Measurements from ENCODE around the gene CDH2. TPM values are rescaled to one million over a fixed set of nuclear protein-coding genes. Genes with fewer than 3 reads are reported as not detected.

The CDH2 gene
- total and polyA plus RNA-seq, 2 experiments from 2014 or later: 14.7 to 36.9 TPM

DNA sequence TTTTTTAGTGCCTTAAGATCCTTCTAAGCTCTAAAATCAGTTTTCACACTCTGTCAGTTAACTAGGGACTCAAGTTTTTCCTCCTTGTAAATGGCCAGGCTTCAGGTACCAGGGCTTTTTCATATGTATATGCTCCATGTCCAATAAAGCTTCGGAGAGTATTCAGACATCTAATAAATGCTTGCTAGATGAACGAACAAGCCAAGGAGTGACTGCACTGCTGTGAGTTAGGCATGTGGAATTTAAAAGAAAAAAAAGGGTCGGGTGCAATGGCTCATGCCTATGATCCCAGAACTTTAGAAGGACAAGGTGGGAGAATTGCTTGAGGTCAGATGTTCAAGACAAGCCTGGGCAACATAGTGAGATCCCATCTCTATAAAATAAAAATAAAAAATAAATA is 81.9 kb downstream of the CDH2 start (continued):
- TF ChIP-seq, protein P1, sequence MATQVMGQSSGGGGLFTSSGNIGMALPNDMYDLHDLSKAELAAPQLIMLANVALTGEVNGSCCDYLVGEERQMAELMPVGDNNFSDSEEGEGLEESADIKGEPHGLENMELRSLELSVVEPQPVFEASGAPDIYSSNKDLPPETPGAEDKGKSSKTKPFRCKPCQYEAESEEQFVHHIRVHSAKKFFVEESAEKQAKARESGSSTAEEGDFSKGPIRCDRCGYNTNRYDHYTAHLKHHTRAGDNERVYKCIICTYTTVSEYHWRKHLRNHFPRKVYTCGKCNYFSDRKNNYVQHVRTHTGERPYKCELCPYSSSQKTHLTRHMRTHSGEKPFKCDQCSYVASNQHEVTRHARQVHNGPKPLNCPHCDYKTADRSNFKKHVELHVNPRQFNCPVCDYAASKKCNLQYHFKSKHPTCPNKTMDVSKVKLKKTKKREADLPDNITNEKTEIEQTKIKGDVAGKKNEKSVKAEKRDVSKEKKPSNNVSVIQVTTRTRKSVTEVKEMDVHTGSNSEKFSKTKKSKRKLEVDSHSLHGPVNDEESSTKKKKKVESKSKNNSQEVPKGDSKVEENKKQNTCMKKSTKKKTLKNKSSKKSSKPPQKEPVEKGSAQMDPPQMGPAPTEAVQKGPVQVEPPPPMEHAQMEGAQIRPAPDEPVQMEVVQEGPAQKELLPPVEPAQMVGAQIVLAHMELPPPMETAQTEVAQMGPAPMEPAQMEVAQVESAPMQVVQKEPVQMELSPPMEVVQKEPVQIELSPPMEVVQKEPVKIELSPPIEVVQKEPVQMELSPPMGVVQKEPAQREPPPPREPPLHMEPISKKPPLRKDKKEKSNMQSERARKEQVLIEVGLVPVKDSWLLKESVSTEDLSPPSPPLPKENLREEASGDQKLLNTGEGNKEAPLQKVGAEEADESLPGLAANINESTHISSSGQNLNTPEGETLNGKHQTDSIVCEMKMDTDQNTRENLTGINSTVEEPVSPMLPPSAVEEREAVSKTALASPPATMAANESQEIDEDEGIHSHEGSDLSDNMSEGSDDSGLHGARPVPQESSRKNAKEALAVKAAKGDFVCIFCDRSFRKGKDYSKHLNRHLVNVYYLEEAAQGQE (IDR thresholded peaks at IDR 0.05; ENCODE audit: unreplicated experiment): no peak
- no peak for TF ChIP-seq ZNF331 (CRISPR knock-in tag; IDR thresholded peaks at IDR 0.05; ENCODE audit: low read depth)

DNA sequence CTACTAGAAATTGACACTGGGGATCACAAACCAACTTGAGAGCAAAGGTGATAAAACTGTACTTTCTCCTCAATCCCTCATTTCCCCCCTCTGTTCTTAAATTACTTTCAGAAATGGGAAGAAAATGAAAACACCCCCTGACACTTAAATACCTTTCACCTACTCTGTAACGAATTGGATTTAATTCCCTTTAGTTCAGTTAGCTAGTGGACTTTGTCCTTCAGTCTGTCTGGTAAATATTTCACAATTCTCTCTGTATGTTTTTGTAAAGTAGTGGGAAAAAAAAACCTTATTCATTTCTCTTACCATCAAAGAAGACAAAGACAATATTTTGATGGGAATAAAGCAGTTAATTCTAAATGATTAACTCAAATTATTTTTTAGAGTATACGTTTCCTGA is 85.7 kb downstream of the CDH2 start:
- DNase-seq (ENCODE audit: low spot score) (no peak), ATAC-seq (no peak)
- Mint-ChIP-seq H3K36me3 (ENCODE audit: low read depth) (no peaks in the 10 kb centered on the region), H3K4me3 (no peak overlapping the region), H3K4me1 (peaks cover 28% of the 10 kb centered on the region), H3K9me3 (no peaks in the 10 kb centered on the region), H3K27me3 (ENCODE audit: insufficient read depth, low read depth, poor library complexity) (peaks cover 27% of the 10 kb centered on the region), H3K27ac (no peak overlapping the region)
- Histone ChIP-seq H3K27ac (ENCODE audit: low read depth) (no peak overlapping the region), H3K36me3 (ENCODE audit: insufficient read depth) (no peaks in the 10 kb centered on the region), H4K20me1 (replicated peaks; ENCODE audit: insufficient read depth) (peaks cover 8% of the 10 kb centered on the region; the same call in 1 of the 2 replicates), H3K79me2 (replicated peaks; ENCODE audit: insufficient read depth) (no peaks in the 10 kb centered on the region), H3K4me3 (no peak overlapping the region), H3F3A (replicated peaks; ENCODE audit: low read depth) (no peaks in the 10 kb centered on the region; the same call in 1 of the 2 replicates), H3K9me2 (ENCODE audit: insufficient read depth) (no peaks in the 10 kb centered on the region), H3K4me2 (no peak overlapping the region), H3K4me1 (ENCODE audit: insufficient read depth) (peaks cover 41% of the 10 kb centered on the region), H2AFZ (no peak overlapping the region), H3K27me3 (ENCODE audit: insufficient read depth) (peaks cover 42% of the 10 kb centered on the region)
- TF ChIP-seq EZH2 (IDR thresholded peaks at IDR 0.05; ENCODE audit: low read depth, unreplicated experiment) (no peak), EZH2phosphoT487 (IDR thresholded peaks at IDR 0.05; ENCODE audit: unreplicated experiment) (no peak), JUNB (IDR thresholded peaks at IDR 0.05; ENCODE audit: unreplicated experiment) (no peak), STAT1 (IDR thresholded peaks at IDR 0.05; ENCODE audit: unreplicated experiment) (no peak), NANOG (IDR thresholded peaks at IDR 0.05; ENCODE audit: borderline replicate concordance) (no peak), ZNF331 (CRISPR knock-in tag; IDR thresholded peaks at IDR 0.05; ENCODE audit: low read depth) (no peak), ZNF114 (CRISPR knock-in tag; IDR thresholded peaks at IDR 0.05) (no peak)
- TF ChIP-seq, protein P2, sequence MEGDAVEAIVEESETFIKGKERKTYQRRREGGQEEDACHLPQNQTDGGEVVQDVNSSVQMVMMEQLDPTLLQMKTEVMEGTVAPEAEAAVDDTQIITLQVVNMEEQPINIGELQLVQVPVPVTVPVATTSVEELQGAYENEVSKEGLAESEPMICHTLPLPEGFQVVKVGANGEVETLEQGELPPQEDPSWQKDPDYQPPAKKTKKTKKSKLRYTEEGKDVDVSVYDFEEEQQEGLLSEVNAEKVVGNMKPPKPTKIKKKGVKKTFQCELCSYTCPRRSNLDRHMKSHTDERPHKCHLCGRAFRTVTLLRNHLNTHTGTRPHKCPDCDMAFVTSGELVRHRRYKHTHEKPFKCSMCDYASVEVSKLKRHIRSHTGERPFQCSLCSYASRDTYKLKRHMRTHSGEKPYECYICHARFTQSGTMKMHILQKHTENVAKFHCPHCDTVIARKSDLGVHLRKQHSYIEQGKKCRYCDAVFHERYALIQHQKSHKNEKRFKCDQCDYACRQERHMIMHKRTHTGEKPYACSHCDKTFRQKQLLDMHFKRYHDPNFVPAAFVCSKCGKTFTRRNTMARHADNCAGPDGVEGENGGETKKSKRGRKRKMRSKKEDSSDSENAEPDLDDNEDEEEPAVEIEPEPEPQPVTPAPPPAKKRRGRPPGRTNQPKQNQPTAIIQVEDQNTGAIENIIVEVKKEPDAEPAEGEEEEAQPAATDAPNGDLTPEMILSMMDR (conservative IDR thresholded peaks at IDR 0.05; ENCODE audit: low read depth in 2 of 2): no peak
- TF ChIP-seq, protein P3, sequence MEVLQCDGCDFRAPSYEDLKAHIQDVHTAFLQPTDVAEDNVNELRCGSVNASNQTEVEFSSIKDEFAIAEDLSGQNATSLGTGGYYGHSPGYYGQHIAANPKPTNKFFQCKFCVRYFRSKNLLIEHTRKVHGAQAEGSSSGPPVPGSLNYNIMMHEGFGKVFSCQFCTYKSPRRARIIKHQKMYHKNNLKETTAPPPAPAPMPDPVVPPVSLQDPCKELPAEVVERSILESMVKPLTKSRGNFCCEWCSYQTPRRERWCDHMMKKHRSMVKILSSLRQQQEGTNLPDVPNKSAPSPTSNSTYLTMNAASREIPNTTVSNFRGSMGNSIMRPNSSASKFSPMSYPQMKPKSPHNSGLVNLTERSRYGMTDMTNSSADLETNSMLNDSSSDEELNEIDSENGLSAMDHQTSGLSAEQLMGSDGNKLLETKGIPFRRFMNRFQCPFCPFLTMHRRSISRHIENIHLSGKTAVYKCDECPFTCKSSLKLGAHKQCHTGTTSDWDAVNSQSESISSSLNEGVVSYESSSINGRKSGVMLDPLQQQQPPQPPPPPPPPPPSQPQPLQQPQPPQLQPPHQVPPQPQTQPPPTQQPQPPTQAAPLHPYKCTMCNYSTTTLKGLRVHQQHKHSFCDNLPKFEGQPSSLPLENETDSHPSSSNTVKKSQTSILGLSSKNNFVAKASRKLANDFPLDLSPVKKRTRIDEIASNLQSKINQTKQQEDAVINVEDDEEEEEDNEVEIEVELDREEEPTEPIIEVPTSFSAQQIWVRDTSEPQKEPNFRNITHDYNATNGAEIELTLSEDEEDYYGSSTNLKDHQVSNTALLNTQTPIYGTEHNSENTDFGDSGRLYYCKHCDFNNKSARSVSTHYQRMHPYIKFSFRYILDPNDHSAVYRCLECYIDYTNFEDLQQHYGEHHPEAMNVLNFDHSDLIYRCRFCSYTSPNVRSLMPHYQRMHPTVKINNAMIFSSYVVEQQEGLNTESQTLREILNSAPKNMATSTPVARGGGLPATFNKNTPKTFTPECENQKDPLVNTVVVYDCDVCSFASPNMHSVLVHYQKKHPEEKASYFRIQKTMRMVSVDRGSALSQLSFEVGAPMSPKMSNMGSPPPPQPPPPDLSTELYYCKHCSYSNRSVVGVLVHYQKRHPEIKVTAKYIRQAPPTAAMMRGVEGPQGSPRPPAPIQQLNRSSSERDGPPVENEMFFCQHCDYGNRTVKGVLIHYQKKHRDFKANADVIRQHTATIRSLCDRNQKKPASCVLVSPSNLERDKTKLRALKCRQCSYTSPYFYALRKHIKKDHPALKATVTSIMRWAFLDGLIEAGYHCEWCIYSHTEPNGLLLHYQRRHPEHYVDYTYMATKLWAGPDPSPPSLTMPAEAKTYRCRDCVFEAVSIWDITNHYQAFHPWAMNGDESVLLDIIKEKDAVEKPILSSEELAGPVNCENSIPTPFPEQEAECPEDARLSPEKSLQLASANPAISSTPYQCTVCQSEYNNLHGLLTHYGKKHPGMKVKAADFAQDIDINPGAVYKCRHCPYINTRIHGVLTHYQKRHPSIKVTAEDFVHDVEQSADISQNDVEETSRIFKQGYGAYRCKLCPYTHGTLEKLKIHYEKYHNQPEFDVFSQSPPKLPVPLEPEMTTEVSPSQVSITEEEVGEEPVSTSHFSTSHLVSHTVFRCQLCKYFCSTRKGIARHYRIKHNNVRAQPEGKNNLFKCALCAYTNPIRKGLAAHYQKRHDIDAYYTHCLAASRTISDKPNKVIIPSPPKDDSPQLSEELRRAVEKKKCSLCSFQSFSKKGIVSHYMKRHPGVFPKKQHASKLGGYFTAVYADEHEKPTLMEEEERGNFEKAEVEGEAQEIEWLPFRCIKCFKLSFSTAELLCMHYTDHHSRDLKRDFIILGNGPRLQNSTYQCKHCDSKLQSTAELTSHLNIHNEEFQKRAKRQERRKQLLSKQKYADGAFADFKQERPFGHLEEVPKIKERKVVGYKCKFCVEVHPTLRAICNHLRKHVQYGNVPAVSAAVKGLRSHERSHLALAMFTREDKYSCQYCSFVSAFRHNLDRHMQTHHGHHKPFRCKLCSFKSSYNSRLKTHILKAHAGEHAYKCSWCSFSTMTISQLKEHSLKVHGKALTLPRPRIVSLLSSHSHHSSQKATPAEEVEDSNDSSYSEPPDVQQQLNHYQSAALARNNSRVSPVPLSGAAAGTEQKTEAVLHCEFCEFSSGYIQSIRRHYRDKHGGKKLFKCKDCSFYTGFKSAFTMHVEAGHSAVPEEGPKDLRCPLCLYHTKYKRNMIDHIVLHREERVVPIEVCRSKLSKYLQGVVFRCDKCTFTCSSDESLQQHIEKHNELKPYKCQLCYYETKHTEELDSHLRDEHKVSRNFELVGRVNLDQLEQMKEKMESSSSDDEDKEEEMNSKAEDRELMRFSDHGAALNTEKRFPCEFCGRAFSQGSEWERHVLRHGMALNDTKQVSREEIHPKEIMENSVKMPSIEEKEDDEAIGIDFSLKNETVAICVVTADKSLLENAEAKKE (CRISPR knock-in tag; IDR thresholded peaks at IDR 0.05): no peak
- TF ChIP-seq, protein P4, sequence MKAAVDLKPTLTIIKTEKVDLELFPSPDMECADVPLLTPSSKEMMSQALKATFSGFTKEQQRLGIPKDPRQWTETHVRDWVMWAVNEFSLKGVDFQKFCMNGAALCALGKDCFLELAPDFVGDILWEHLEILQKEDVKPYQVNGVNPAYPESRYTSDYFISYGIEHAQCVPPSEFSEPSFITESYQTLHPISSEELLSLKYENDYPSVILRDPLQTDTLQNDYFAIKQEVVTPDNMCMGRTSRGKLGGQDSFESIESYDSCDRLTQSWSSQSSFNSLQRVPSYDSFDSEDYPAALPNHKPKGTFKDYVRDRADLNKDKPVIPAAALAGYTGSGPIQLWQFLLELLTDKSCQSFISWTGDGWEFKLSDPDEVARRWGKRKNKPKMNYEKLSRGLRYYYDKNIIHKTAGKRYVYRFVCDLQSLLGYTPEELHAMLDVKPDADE (IDR thresholded peaks at IDR 0.05): no peak
